Fibroblast of lung (primary cell): ENCODE data around the gene LCLAT1. TPM values are rescaled to one million over a fixed set of nuclear protein-coding genes. Genes with fewer than 3 reads are reported as not detected.

Experiments used
- DNase-seq, 2 donors: peaks; one replicate each; pipeline versions ENCODE4 v3.0.0 to v3.0.0-alpha.2; 2010; ENCODE audit warnings: low read depth in 2 of 2
- H2AFZ ChIP-seq: 2 replicates; pipeline ENCODE4 v1.5.1; 2012; ENCODE audit warnings: low read length, control low read depth, inconsistent platforms
- H3K27ac ChIP-seq: 2 replicates; pipeline ENCODE4 v1.5.1; 2011; ENCODE audit warnings: low read length, control low read depth; ENCODE audit not compliant: insufficient read depth
- H3K27me3 ChIP-seq: 2 replicates; pipeline ENCODE4 v1.5.1; 2011; ENCODE audit warnings: mild to moderate bottlenecking, low read length; ENCODE audit not compliant: control insufficient read depth, insufficient read depth
- H3K36me3 ChIP-seq: 2 replicates; pipeline ENCODE4 v1.5.1; 2011; ENCODE audit warnings: low read length; ENCODE audit not compliant: control insufficient read depth, insufficient read depth
- H3K4me1 ChIP-seq: 2 replicates; pipeline ENCODE4 v1.5.1; 2011; ENCODE audit warnings: low read length; ENCODE audit not compliant: control insufficient read depth, insufficient read depth; ENCODE audit errors: extremely low read depth
- H3K4me2 ChIP-seq: 2 replicates; pipeline ENCODE4 v1.5.1; 2011; ENCODE audit warnings: low read length, control low read depth; ENCODE audit not compliant: insufficient read depth; ENCODE audit errors: extremely low read depth
- H3K4me3 ChIP-seq, 4 experiments: fragments of 200-600 bp in 1 of 4; sonication (generic) in 1 of 4; replicated peaks in 1 of 4; 2 replicates each; pipeline ENCODE4 v1.5.1; 2011 to 2016; ENCODE audit warnings: low read length in 4 of 4, low read depth in 3 of 4, mild to moderate bottlenecking in 3 of 4, control low read depth in 2 of 4, inconsistent platforms in 1 of 4, mixed read lengths in 1 of 4; ENCODE audit not compliant: insufficient read depth in 1 of 4; ENCODE audit errors: control extremely low read depth in 1 of 4
- H3K79me2 ChIP-seq: 2 replicates; pipeline ENCODE4 v1.5.1; 2012; ENCODE audit warnings: mild to moderate bottlenecking, low read length, inconsistent platforms; ENCODE audit not compliant: control insufficient read depth, insufficient read depth
- H3K9ac ChIP-seq: 2 replicates; pipeline ENCODE4 v1.5.1; 2011; ENCODE audit warnings: mild to moderate bottlenecking, low read length, control low read depth; ENCODE audit not compliant: insufficient read depth
- H3K9me3 ChIP-seq: 2 replicates; pipeline ENCODE4 v1.5.1; 2012; ENCODE audit warnings: low read depth, low read length; ENCODE audit not compliant: control insufficient read depth, insufficient read depth
- H4K20me1 ChIP-seq: 2 replicates; pipeline ENCODE4 v1.5.1; 2011; ENCODE audit warnings: low read length; ENCODE audit not compliant: control insufficient read depth, insufficient read depth; ENCODE audit errors: extremely low read depth
- CTCF ChIP-seq, 2 donors: IDR thresholded peaks in 1 of 2; conservative IDR thresholded peaks in 1 of 2; 1 replicate in 1 of 2; 2 replicates in 1 of 2; pipeline ENCODE4 v1.5.1; 2011 to 2012; ENCODE audit warnings: low read length in 2 of 2, control low read depth in 1 of 2, inconsistent platforms in 1 of 2, low read depth in 1 of 2, mild to moderate bottlenecking in 1 of 2
- EZH2 ChIP-seq: IDR thresholded peaks from 2 replicates; pipeline ENCODE4 v1.5.1; 2012; ENCODE audit warnings: low read length, control low read depth, mild to moderate bottlenecking; ENCODE audit errors: missing control alignments
- polyA plus RNA-seq, 2 donors: library from polyadenylated mRNA; depleted of rRNA in 1 of 2; stranded (reverse) in 1 of 2; unstranded in 1 of 2; fragments of >200 nt; gene quantifications; 2 replicates each; pipeline ENCODE4 v1.2.1, GENCODE V29; 2011 to 2012; ENCODE audit warnings: missing spikeins in 1 of 2
- total RNA-seq: library from RNA; depleted of rRNA; stranded (reverse); fragments of >200 nt; gene quantifications from 2 replicates; pipeline ENCODE4 v1.2.1, GENCODE V29; 2014

Gene LCLAT1
- total and polyA plus RNA-seq, 2 donors (not counting 1 experiment from before 2014, with no cell fraction given) = 43.3 to 45.9 TPM

GRCh38 chr2:30666266-30666874, 219.3 kb downstream of the LCLAT1 start:
- Histone ChIP-seq H3K9me3 (no peaks in the 10 kb centered on the region), H3K27me3 (no peaks in the 10 kb centered on the region), H3K9ac (peak overlapping the region; percentile 44), H3K4me2 (peak overlapping the region; percentile 62), H3K79me2 (no peaks in the 10 kb centered on the region), H3K4me1 (peaks cover 26% of the 10 kb centered on the region), H3K36me3 (no peaks in the 10 kb centered on the region), H4K20me1 (no peaks in the 10 kb centered on the region), H3K4me3 (no peak overlapping the region), H2AFZ (no peak overlapping the region), H3K27ac (peak overlapping the region; percentile 99)
- peak; percentile 98 to 99 for DNase-seq
- TF ChIP-seq EZH2 = no peak

- no peak for TF ChIP-seq EZH2
- no peak for TF ChIP-seq CTCF (conservative IDR thresholded peaks at IDR 0.05 in 1 of 2, IDR thresholded peaks at IDR 0.05 in 1 of 2; ENCODE audit: low read depth in 1 of 2, low read length in 2 of 2)
These were observed 223.4 kb downstream of the LCLAT1 start for GRCh38 chr2:30670453-30670852.

GRCh38 chr2:30673127-30673526, 226.1 kb downstream of the LCLAT1 start:
- Histone ChIP-seq H3K9ac (no peak overlapping the region), H3K4me3 (no peak overlapping the region), H4K20me1 (no peaks in the 10 kb centered on the region), H3K9me3 (no peaks in the 10 kb centered on the region), H3K36me3 (no peaks in the 10 kb centered on the region), H3K27ac (no peak overlapping the region), H2AFZ (no peak overlapping the region), H3K4me1 (no peaks in the 10 kb centered on the region), H3K4me2 (no peak overlapping the region), H3K27me3 (no peaks in the 10 kb centered on the region), H3K79me2 (no peaks in the 10 kb centered on the region)
- TF ChIP-seq CTCF (conservative IDR thresholded peaks at IDR 0.05 in 1 of 2, IDR thresholded peaks at IDR 0.05 in 1 of 2; ENCODE audit: low read depth in 1 of 2, low read length in 2 of 2) (no peak), EZH2 (no peak)
- no peak for DNase-seq

More at GRCh38 chr2:30670453-30670852, 223.4 kb downstream of the LCLAT1 start:
- Histone ChIP-seq H4K20me1 (no peaks in the 10 kb centered on the region), H3K4me2 (no peak overlapping the region), H3K79me2 (no peaks in the 10 kb centered on the region), H3K27ac (no peak overlapping the region), H3K9ac (no peak overlapping the region), H3K9me3 (no peaks in the 10 kb centered on the region), H2AFZ (no peak overlapping the region), H3K4me1 (peaks cover 7% of the 10 kb centered on the region), H3K27me3 (no peaks in the 10 kb centered on the region), H3K36me3 (no peaks in the 10 kb centered on the region), H3K4me3 (no peak overlapping the region)
- no peak for DNase-seq
